Posterior vena cava (tissue), 2 donors: ENCODE results near the gene HMCN2. TPM values are rescaled to one million over a fixed set of nuclear protein-coding genes. Genes with fewer than 3 reads are reported as not detected.

Source experiments
- DNase-seq: peaks from one replicate; pipeline ENCODE4 v3.0.0-alpha.2; 2020; ENCODE audit warnings: low spot score
- intact Hi-C, 2 donors: fragments of 100-400 bp; cut with DNase I; formaldehyde crosslinking; loops; one replicate each; pipeline versions ENCODE4 v1.14.1 to v1.14.2; 2022 to 2023
- total RNA-seq, 2 donors: library from RNA; stranded (reverse); fragmentation: NEBNext Ultra II Directional; extraction: Animal tissue kit (Norgen Biotek cat#: 25700); gene quantifications; one replicate each; pipeline ENCODE4 v1.2.1, GENCODE V29; 2021
- donor health status: DM: yes; HTN: yes; CAD: no.
- donor health status: DM: yes; HTN: yes; CAD: no.

Gene HMCN2
- total RNA-seq, 2 donors from 2014 or later = 98.8 to 224 TPM

DNA sequence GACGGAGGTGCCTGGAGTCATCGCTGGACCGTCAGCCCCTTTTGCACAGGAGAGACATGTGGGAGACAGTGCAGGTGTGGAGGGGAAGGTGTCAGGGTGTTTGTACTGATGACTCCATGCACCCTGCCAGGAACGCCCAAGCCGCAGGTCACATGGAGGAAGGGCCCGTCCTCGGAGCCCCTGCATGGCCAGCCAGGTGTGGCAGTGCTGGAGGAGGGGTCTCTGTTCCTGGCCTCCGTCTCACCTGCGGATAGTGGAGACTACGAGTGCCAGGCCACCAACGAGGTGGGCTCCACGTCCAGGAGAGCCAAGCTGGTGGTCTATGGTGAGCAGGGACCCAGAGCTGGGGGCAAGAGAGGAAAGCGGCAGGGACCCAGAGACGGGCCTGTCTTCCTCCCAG lies 81.5 kb downstream of the HMCN2 start:
- intact Hi-C loops = loop anchor here (10.0 kb wide), 2 partner anchors 222 to 242 kb away; no protein-coding TSS in a partner anchor
- DNase-seq = no peak

DNA sequence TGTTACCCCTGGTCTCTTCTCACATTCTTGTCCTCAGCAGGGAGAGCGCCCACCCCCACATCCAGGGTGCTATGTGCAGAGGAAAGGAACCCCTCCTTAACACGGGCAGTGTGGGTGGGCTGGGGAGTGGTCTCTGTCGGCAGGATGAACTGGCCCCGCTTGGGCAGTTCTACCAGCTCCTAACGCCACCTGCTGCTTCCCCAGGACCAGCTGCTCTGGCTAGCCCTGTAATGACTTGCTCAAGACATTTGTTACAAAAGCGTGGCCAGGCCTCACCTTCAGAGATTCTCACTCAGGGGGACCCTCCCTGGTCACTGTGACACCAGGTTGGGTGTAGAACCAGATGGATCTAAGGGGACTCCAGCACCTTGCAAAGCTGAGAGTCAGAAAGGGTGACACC lies 82.4 kb downstream of the HMCN2 start:
- no peak for DNase-seq
- intact Hi-C loops = loop anchor here (10.0 kb wide), 2 partner anchors 223 to 243 kb away; no protein-coding TSS in a partner anchor

DNA sequence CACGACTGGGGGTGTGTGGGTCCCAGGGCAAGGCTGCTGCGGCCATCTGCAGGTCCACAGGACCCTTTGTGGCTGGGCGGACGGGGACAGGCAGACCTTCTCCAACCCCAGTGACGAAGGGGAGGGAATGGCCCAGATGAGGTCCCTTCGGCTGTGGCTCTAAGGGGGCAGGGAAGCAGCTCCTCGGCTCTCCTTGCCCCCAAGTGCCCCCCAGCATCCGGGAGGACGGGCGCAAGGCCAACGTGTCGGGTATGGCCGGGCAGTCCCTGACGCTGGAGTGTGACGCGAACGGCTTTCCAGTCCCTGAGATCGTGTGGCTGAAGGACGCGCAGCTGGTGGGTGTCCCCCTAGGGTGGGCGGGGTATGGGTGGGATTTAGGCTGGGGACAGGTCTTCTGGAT lies 82.8 kb downstream of the HMCN2 start:
- intact Hi-C loops = loop anchor here (10.0 kb wide), 2 partner anchors 224 to 244 kb away; no protein-coding TSS in a partner anchor

DNA sequence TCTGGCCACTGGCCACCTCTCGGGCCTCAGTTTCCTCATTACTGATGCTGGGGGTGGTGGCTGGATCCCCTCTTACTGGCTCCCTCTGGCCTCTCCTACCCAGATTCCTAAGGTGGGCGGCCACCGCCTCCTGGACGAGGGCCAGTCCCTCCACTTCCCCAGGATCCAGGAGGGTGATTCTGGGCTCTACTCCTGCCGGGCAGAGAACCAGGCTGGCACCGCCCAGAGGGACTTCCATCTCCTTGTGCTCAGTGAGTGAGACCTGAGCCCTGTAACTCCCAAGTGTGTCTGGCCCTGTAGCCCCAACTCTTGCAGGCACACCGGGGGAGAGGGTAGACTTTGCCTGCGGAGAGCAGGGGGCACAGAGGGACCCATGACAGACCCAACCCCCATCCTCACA lies 83.3 kb downstream of the HMCN2 start:
- intact Hi-C loops = loop anchor here (10.0 kb wide), 2 partner anchors 224 to 244 kb away; no protein-coding TSS in a partner anchor
- DNase-seq = no peak

More for the DNA sequence above, 82.8 kb downstream of the HMCN2 start:
- no peak for DNase-seq

DNA sequence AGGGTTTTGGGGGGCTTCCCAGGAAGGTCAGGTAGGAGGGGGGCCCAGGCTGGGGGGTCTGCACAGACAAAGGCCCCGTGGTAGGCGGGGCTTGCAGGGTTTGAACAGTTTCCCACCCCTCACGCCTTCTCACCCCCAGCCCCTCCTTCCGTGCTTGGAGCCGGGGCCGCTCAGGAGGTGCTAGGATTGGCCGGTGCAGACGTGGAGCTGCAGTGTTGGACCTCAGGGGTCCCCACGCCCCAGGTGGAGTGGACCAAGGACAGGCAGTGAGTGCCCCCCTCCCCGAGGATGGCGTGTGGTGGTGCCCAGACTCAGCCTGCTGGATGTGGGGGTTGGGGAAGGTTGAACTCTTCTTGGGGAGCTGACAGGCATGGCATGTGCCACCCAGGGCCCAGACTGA lies 83.8 kb downstream of the HMCN2 start:
- DNase-seq = no peak
- intact Hi-C loops = loop anchor here (10.0 kb wide), 2 partner anchors 225 to 245 kb away; no protein-coding TSS in a partner anchor

DNA sequence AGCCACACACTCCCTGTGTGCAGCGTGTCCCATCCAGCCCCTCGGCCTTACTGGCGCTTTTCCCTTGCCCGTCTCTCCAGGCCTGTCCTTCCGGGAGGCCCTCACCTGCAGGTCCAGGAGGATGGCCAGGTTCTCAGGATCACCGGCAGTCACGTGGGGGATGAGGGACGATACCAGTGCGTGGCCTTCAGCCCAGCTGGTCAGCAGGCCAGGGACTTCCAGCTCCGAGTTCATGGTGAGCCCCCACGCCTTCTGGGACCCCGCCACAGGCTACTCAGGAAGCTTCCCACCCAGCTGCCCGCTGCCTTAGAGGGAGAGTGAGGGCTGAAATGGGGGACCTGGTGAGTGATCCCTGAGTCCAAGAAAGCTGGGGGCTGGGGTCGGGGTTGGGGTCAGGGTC lies 85.8 kb downstream of the HMCN2 start:
- no peak for DNase-seq
- intact Hi-C loops = no loop called here

DNA sequence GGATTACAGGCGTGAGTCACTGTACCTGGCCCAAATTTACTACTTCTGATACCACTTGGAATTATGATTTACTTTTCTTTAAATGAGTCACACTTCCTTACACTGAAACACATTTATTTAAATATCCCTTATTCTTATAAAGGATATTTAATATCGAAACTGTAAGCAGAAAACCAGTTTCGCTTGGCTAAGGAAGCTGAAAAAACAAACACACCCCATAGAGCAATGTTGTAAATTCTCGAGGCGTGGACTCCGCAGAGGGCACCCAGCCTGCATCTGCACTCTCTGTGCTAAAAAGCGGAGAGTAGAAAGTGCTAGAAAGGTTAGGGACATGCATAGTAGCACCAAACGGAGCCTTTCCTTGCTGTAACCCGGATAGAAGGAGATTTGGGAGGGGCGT lies 86.5 kb downstream of the HMCN2 start:
- intact Hi-C loops = no loop called here

DNA sequence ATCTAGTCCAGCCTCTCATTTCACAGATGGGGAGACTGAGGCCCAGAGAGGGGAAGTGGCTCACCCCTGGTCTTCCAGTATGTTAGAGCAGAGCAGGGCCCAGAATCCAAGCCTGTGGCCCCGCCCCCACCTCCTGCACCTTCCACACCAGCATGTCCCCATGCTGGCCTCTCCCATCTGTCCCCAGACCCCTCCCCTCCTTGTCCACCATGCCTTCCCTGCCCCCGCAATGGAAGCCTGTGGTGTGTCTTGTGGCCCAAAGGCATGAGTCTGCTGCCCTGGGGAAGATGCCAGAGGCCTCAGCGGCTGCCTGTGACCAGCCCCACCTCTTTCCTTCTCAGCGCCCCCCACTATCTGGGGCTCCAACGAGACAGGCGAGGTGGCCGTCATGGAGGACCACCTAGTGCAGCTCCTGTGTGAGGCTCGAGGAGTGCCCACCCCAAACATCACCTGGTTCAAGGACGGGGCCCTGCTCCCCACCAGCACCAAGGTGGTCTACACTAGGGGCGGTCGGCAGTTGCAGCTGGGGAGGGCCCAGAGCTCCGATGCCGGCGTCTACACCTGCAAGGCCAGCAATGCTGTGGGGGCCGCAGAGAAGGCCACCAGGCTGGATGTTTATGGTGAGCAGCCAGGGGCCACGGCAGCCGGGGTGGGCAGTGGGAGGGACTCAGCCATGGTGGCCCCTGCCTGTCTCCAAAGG lies 87.2 kb downstream of the HMCN2 start:
- intact Hi-C loops = no loop called here
- no peak for DNase-seq

More for the DNA sequence above, 86.5 kb downstream of the HMCN2 start:
- no peak for DNase-seq

DNA sequence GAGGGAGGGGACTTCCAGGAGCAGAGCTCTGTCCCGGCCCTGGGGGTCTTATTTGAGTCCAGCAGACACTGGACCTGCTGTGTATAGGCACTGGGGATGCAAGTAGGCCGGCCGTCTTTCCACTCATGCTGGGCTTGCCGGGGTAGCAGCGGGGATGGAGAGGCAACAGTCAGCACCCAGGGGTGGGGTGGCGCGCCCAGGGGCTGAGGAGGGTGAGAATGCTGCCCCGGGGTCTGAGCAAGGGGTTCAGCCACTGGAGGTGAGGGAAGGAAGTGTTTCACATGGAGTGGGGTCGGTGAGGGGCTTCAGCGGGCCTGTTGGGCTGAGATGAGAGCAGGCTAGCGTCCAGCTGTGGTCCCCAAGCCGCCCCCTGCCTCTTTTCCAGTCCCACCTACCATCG lies 88.8 kb downstream of the HMCN2 start:
- no peak for DNase-seq
- intact Hi-C loops = no loop called here

DNA sequence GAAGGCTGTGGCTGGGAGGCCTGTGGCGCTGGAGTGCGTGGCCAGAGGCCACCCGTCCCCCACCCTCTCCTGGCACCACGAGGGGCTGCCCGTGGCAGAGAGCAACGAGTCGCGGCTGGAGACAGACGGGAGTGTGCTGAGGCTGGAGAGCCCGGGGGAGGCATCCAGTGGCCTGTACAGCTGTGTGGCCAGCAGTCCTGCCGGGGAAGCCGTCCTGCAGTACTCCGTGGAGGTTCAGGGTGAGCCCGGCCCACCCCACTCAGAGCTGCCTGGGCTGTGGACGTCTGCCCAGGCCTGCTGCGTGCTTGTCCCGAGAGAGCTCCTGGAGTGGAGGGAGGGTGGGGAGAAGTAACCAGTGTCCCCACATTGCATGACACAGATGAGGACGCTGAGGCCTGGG lies 89.2 kb downstream of the HMCN2 start:
- intact Hi-C loops = no loop called here
- no peak for DNase-seq

DNA sequence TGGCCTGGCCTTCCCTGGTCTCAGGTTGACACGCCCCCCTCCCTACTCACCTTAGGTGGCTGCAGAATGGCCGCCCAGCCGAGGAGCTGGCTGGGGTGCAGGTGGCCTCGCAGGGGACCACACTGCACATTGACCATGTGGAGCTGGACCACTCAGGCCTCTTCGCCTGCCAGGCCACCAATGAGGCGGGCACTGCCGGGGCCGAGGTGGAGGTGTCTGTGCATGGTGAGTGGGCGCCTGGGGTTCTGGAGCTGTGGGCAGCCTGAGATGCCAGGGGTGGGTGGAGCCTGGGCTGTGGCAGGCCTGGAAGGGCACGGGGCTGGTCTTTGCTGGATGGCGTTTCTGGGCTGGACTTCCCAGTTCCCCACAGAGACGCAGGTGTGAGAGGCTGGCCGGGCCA lies 90.5 kb downstream of the HMCN2 start:
- DNase-seq = no peak
- intact Hi-C loops = no loop called here

DNA sequence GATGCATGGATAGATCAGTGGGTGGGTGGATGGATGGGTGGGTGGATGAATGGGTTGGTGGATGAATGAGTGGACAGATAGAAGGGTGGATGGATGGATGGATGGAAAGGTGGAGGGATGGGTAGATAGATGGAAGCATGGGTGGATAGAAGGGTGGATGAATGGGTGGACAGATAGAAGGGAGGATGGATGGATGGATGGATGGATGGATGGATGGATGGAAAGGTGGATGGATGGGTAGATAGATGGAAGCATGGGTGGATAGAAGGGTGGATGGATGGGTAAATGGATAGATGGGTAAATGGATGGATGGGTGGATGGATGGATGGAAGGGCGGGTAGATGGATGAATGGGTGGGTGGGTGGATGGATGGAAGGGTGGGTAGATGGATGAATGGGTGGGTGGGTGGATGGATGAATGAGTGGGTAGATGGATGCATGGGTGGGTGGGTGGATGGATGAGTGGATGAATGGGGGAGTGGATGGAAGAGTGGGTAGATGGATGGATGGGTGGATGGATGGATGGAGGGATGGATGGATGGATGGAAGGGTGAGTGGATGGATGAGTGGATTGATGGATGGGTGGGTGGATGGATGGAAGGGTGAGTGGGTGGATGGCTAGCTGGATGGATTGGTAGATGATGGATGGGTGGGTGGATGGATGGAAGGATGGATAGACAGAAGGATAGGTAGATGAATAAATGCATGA lies 91.5 kb downstream of the HMCN2 start:
- no peak for DNase-seq
- intact Hi-C loops = no loop called here

DNA sequence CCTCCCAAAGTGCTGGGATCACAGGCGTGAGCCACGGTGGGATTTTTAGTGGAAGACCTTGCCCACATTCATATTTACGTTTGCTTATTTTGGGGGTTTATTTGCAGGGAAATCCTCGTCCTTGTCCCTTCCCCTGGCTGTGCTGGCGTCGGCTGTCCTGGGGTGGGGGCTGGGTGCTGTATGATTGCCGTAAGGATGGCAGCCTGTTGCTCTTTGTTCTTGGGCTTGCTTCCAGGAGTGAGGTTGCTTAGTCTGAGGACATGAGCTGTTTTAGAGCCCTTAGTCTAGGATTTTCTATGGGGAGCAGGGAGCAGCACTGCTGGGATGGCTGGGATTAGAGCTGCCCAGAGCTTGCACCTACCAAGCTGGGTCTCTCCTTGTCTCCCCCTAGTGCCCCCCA lies 93.4 kb downstream of the HMCN2 start:
- no peak for DNase-seq
- intact Hi-C loops = loop anchor here in 1 of 2 donors (2.0 kb wide), 1 partner anchor 24 kb away; no protein-coding TSS in a partner anchor

DNA sequence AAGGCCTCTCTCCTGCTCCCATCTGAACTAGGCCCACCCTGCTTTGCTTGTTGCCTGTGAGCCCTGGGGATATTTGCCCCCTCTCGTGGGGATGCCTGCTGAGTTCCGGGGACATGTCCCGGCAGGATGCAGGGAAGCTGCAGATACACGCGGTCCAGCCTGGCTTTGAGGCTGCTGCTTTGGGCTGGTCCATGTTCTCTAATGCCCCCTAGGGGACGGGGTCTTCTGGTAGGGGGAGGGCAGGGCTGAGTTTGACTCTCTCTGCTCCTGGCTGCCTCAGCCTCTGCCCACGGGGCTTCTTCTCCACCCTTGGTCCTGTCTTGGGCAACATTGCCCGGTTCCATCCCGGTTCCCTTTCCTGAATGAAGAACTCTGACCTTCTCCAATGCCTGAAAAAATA lies 94.3 kb downstream of the HMCN2 start:
- intact Hi-C loops = loop anchor here in 1 of 2 donors (2.0 kb wide), 1 partner anchor 23 kb away; no protein-coding TSS in a partner anchor
- no peak for DNase-seq

DNA sequence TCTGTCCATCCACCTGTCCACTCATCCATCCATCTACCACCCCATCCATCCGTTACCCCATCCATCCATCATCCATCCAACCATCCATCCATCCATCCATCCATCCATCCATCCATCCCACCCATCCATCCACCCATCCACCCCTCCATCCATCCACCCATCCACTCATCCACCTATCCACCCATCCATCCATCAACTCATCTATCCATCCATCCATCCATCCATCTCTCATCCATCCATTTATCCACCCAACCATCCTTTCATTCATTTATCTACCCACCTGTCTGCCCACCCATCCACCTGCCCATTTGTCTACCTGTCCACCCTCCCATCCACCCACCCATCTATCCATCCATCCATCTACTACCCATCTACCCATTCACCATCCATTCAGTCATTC lies 95.1 kb downstream of the HMCN2 start:
- DNase-seq = no peak
- intact Hi-C loops = no loop called here

DNA sequence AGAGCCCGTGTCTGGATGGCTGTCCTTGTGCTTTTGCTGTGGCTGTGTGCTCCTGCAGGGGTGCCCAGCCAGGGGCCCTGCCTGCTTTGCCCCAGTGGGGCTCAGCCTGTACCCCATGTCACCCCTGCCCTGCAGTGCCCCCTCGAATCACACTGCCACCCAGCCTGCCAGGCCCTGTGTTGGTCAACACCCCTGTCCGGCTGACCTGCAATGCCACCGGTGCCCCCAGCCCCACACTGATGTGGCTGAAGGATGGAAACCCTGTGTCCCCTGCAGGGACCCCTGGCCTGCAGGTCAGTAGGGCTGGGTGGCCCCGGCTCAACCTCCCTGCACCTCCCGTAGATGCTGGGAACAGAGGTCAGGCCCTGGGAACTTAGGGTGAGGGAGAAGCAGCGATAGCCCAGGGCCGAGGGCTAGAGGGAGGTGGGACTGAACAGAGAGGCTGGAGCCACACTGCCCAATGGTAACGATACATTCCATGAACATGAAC lies 96.4 kb downstream of the HMCN2 start:
- intact Hi-C loops = no loop called here
- DNase-seq = no peak

DNA sequence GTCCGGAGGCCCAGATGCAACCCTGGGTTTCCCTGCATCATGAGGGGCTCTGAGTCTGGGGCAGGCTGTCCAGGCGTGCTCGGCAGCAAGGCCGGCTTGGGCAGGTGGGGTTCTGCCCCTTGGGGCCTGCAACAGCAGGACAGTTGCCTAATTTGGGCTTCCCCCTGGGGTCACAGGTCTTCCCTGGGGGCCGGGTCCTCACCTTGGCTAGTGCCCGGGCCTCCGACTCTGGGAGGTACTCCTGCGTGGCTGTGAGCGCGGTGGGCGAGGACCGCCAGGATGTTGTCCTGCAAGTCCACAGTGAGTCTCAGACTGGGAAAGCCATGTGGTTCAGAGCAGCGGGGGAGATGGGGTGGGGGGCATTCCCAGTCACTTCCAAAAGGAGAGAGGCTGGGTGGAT lies 97.1 kb downstream of the HMCN2 start:
- DNase-seq = no peak
- intact Hi-C loops = no loop called here

DNA sequence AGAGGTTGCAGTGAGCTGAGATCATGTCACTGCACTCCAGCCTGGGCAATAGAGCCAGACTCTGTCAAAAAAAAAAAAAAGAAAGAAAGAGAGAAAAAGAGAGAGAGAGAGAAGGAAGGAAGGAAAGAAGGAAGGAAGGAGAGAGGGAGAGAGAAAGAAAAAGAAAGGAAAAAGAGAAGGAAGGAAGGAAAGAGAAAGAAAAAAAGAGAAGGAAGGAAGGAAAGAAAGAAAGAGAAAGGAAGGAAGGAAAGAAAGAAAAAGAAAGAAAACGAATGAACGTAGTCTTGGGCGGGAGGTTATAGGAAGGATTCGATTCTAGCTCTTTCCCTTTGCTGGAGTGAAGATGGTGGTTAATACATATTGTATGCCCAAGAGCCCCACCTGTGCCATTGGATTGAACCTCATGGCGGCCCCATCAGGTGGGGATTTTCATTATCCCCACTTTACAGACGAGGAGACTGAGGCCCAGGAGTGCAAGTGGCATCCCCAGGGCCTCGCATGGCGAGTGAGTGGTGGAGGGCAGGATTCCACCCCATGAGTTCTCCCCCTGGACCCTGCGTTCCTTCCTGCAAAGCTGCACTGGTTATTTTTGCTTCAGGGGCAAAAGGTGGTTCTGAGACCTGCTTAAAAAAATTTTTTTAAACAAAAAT lies 98.3 kb downstream of the HMCN2 start:
- DNase-seq = no peak
- intact Hi-C loops = no loop called here

DNA sequence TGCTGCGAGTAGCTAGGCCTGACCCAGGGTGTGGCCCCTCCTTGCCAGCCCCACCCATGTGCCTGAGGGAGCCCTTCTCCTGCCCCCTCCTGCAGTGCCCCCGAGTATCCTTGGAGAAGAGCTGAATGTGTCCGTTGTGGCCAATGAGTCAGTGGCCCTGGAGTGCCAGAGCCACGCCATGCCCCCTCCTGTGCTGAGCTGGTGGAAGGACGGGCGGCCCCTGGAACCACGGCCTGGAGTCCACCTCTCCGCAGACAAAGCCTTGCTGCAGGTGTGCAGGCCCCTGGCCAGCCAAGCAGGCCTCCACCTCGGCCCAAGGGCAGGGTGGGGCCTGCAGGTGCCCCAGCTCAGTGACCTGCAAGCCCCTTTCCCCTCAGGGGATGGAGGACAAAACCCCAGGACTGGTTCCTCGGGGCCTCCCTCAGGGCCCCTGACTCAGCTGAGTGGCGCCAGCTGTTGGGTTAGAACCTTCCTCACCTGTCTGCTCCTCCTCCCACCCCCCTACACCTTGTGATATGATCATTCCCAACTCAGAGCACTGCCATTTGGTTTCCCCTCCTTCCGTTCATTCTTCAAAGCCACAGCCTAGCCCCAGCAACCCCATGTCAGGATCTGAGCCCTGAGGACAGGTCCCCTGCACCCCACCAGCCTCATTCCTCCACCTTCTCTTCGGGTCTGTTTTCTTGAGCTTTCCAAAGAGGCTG lies 99.2 kb downstream of the HMCN2 start:
- intact Hi-C loops = no loop called here
- DNase-seq = no peak
